Hepatic stellate cell (primary cell): ENCODE results near the gene DDX41.
A peak's percentile ranks its signal among the peaks of the same experiment; 100 is the strongest.
"Not testable (repeated sequence)": the region's sequence is repeated elsewhere in the genome, so short reads cannot be mapped to it uniquely, and the experiment has no call there.

Experiments
- DNase-seq: peaks from one replicate; pipeline ENCODE4 v3.0.0; 2011; ENCODE audit warnings: low spot score

DDX41 gene

GRCh38 chr5:177498013-177498787, 18.6 kb downstream of the DDX41 start:
- DNase-seq: no peak

- DNase-seq: peak; percentile 99
Observed at GRCh38 chr5:177497292-177498012, 19.3 kb downstream of the DDX41 start, which contains the start of gene PDLIM7. TSS of gene PDLIM7 (minus strand) at chr5:177497604. CDS start at chr5:177496512, 1,092 bp downstream.

DNA sequence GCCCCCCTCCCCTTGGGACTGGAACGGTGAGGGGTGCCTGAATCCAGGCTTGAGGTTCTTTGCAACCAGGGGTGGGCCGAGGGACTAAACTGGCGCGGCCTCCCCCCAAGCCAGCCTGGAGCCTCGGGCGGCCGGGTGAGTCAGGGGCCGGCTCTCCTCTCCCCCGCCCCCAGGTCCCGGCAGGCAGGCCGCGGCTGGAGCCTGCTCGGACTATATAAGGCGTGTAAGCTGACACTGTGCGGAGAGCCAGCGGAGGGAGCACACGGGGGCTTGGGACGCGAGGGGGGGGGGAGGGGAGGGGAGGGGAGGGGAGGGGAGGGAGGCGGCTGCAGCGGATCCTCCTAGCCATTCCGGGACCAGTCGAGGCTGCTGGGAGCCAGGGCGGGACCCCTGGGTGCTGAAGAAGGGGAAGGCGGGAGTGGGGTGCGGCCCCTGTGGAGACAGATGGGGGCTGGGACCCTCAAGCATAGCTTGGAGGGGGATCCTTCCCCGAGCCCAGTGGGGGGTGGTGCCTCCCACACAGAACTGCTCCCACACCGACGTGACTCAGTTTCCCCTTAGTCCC, 20.0 kb downstream of the DDX41 start:
- peak; percentile 90 for DNase-seq

DNA sequence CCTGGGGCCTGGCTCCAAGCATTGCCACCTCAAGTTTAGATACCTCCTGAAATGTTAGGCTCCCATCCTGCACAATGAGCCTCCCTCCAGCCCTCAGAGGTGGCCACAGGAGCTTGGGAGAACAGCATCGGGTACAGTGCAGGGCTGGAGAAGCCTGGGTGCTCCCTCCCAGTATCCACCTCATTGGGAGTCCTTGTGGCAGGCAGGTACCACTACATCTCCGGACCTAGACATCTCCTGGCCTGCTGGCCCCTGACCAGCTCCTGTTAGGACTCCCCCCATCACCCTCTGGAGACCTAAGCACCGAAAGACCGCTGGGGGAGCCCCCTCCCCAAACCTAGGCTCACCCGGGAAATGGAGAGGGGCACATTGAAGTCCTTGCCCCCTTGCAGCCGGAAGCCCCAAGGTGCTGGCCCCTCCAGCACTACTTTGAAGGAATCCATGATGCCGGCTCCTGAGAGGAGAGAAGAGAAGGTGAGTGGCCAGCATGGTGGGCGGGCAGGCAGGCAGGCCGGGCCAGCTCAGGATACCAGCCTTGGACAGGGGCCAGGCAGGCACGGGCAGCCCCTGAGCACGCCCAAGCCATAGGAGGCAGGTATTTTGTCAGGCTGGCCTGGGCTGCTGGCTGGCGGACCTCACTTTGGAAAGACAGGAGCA, 20.6 kb downstream of the DDX41 start:
- peak; percentile 77 for DNase-seq

- peak; percentile 88 for DNase-seq
Observed at GRCh38 chr5:177495243-177496060, 21.3 kb downstream of the DDX41 start.

DNA sequence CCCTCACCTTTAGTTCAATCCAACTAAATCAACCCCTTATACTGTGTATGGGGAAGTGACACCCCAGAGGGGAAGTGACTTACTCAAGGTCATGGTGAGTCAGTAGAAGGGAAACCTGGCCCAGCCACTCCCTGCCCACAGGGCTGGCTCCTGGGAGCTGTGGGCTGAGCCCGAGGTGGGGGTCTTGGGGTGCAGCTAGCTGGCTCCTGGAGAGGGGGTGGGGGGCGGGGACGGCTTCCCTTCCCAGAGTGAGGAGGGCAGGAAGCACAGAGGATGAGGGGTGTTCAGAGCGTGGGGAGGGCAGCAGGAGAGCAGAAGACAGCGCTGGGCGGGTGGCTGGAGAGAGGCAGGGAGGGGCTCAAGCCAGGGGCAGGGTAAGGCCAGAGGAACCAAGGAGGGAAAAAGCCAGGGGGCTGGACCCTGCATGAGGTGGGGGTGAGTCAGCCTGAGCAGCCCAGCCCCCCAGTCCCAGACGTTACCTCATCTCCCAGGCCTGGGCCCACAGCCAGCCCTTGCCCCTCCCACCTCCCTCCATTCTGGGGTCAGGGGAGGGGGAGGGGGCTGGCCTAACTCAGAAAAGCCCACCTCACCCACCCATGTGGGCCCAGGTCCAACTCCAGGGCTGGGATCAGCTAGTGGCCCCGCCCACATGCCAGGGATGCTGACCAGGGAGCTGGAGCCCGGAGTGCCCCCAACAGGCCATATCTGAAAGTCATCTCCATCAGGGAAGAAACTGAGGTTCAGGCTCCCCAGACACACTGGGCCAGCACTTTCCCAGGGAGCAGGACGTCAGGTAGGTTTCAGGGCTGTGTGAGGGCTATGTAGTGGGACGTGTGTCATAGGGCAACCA, 22.2 kb downstream of the DDX41 start:
- DNase-seq: peak; percentile 91

GRCh38 chr5:177493795-177494345, 22.9 kb downstream of the DDX41 start:
- DNase-seq: no peak

GRCh38 chr5:177492841-177493240, 23.9 kb downstream of the DDX41 start:
- no peak for DNase-seq

- no peak for DNase-seq
Observed at GRCh38 chr5:177491983-177492746, 24.6 kb downstream of the DDX41 start.

GRCh38 chr5:177491429-177491945, 25.3 kb downstream of the DDX41 start:
- no peak for DNase-seq

- no peak for DNase-seq
Observed at GRCh38 chr5:177490992-177491391, 25.8 kb downstream of the DDX41 start.

DNA sequence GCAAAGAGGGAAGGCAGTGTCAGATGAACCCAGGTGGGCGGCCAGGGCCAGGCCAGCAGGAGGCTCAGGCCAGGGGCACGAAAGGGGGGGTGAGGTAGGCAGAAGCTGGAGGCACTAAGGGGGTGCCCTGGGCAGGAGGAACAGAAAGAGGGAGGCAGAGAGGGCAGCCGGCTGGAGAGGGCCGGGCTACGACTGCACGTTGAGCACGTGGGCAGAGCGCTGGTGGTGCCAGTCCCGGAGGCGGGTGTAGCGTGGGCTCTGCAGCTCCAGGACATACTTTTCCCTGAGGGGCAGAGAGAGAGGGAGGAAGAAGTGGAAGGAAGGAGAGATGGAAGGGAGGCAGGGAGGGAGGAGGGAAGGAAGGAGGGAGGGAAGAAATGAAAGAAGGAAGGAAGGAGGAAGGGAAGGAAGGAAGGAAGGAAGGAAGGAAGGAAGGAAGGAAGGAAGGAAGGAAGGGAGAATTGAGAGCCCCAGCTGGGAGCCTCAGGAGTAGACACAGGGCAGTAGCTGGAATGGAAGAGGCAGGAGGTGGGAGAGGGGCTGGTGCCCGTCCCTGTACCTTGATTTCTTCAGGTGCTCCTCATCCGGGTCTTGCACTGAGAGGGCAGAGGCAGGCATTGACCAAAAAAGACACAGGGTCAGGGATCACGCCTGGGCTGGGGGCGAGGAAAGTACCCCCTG, 26.3 kb downstream of the DDX41 start:
- DNase-seq: no peak

DNA sequence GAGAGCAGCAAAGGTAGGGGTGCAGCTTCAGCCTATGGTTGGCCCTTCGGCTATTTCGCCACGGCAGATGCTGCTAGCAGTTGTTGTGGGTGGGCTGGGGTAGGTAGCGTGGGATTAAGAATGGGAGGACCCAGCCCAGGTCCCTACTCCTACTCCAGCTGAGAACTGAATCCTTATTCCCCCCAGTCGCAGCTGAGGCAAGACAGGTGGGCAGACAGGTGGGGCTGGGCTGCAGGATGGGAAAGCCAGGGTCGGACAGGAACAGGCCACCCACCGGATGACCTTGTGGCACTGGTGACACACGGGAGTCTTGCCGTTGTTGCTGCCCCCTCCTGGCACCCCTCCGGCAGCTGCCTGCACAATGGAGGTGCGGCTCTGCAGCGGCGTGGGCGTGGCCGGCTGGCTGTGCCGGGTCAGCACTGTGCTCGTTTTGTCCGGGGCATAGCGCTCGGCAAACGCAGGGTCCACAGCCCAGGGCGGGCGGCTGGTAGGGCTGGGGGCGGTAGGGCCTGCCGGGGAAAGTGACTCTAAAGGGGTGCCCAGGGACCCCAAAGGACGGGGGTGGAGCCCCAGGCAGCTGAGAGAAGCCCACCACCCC, 27.5 kb downstream of the DDX41 start:
- DNase-seq: no peak

GRCh38 chr5:177487975-177488374, 28.8 kb downstream of the DDX41 start:
- DNase-seq: no peak

GRCh38 chr5:177487144-177487543, 29.6 kb downstream of the DDX41 start:
- DNase-seq: no peak

DNA sequence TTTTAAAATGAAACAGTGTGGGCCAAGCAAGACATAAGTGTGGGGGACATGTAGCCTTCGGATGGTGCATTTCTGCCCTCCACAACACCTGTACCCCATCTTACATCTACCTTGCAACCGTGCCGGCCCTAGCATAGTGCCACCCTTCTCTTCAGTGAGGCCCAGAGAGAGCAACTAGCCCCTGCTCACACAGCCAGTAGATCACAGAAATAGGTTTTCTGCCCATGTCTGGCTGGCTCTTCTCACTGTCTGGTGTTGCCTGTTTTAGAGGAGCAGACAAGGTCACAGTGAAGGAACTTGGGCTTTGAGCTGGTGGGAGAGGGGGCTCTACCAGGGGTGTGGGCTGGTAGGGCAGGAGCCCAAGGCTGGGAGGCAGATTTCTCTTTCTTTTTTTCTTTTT, 30.5 kb downstream of the DDX41 start:
- no peak for DNase-seq

DNA sequence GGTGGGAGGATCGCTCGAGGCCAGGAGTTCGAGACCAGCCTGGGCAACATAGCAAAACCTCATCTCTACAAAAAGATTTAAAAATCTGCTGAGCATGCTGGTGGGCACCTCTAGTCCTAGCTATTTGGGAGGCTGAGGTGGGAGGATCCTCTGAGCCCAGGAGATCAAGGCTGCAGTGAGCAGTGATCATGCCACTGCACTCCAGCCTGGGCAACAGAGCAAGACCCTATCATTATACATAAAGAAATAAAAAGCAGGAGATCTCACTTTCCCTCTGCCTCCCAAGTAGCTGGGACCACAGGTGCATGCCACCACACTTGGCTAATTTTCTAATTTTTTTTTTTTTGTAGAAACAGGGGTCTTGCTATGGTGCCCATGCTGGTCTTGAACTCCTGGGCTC, 31.0 kb downstream of the DDX41 start:
- DNase-seq: not testable (repeated sequence)

GRCh38 chr5:177484902-177485549, 31.7 kb downstream of the DDX41 start:
- DNase-seq: no peak
